GM19467 (cell line): ENCODE data around the gene PPDPF.
"Not testable (repeated sequence)": the region's sequence is repeated elsewhere in the genome, so short reads cannot be mapped to it uniquely, and the experiment has no call there.

Experiments
- ATAC-seq: cut with Tn5 transposase; IDR thresholded peaks from one replicate; pipeline ENCODE4 v1.9.1; 2021; ENCODE audit warnings: mild to moderate bottlenecking, moderate library complexity; ENCODE audit not compliant: unreplicated experiment

PPDPF gene

DNA sequence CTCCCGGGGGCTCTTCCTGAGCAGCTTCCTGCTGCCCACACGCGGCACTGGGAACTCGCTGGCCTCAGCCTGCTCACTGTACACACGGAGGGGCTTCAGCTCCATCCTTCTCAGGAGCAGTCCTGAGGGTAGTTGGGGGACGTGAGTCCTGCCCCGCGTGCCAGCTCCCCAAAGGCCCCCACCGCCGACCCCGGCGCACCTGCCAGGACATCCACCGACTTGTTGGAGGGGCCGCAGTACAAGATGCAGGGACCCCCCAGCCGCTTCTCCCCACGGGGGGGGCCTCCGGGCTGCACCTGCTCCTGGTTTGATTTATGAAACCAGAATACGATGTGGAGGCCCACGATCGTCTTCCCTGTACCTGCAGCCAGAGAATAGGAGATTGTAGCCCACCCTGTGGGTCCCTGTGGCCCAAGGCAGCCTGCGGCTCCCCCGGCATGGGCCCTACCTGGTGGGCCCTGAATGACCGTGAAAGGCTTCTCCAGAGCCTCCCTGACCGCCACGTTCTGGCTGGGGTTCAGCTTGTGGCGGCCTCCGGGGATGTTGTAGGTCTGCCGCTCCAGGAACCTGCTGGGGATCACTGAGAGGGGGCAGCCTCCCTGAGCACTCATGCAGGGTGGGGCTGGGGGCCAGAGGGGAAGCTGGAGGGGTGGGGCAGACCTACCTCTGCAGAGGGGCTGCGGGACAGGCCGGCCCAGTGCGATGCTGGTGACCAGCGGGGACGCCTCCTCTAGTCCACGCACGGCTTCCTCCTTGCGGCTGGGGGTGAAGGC, 41.2 kb downstream of the PPDPF start:
- ATAC-seq = no peak

DNA sequence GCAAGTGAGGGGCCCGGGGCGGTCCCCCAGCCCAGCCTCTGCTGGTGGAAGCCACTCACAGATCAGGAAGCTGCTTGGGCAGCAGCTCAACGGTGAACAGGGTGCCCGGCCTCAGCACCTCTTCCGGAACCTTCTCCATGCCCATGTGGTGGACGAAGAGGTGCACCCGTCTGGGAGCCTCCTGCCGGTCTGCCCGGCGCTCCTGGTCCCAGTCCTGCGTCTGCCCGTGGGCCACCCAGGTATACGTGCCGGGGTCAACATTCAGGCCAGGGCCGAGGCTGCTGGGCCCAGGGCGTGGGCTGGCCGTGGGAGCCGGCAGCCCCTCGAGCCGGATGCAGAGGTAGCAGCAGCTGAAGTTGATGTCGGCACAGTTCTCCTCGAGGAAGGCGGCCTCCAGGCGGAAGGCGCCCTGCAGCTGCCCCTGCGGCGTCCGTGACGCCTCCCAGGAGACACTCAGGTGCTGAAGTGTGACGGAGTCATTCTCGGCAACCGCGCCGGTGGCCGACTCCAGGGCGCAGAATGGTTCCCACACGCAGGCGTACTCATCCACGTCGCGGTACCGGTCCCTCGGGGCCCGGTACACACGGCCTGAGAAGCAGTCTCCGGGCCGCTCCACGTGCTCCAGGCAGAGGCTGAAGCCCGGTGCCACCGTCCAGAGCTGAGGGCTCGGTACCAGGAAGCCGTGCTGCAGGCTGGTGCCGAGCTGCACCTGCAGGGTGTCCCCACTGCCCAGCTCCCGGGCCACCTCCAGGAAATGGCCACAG, 42.1 kb downstream of the PPDPF start:
- no peak for ATAC-seq

DNA sequence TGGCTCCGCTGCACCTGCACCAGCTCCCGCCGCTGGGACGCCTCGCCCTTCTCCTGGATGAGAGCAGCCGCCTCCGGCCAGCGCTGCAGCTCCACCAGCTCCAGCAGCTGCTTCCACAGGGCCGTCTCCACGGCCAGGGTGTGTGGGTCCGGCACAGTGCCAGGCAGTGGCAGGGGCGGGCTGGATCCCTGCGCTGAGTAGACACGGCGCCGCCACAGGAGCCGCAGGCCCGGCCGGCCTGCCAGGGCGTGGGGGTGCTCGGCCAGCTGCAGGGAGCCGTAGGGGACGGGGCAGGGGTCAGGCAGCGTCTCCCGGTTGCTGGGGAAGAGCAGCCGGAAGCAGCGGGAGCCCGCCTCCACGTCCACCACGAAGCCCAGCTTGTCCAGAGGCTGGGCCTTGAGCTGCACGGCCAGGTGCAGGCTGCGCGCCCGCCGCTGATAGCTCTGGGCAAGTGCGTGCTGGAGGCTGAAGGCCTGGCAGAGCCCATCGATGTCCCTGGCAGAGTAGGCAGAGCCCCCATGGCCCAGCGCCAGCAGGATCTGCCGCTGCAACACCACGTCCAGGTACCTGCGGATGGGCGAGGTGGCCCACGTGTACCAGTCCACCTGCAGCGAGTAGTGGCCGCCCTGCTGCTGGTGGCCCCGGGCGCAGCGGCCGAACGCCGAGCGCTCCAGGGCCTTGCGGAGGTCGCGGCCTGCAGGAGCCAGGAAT, 42.8 kb downstream of the PPDPF start:
- no peak for ATAC-seq

DNA sequence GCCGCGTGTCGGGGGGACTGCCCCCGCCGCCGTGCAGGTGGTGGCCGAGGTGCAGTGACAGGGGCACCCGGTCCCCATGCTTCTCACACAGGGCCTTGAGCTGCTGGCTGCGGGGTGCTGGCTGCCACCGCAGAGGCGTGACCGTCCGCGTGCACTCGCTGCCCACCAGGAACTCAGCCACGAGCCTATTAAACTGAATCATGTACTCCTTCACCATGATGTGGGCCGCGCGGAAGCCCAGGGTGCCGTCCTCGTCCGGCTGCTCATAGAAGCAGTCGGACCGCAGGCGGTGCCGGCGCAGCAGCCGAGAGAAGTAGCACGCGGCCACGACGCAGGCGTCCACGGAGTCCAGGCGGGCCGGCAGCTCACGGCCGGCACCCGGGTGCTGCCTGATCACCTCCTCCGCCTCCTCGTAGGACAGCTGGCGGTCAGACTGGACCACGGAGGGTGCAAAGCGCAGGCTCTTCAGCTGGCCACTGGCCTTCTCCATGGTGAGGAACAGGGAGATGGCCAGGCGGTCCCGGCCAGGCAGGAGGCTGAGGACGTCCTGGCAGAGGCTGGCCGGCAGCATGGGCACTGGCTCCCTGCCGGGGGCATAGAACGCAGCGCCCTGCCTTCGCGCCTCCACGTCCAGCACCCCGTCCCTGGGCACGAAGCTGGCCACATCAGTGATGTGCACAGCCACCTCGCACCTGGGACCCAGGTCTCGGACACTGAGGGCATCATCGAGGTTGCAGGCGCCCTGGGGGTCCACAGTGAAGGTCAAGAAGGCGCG, 43.7 kb downstream of the PPDPF start:
- no peak for ATAC-seq

DNA sequence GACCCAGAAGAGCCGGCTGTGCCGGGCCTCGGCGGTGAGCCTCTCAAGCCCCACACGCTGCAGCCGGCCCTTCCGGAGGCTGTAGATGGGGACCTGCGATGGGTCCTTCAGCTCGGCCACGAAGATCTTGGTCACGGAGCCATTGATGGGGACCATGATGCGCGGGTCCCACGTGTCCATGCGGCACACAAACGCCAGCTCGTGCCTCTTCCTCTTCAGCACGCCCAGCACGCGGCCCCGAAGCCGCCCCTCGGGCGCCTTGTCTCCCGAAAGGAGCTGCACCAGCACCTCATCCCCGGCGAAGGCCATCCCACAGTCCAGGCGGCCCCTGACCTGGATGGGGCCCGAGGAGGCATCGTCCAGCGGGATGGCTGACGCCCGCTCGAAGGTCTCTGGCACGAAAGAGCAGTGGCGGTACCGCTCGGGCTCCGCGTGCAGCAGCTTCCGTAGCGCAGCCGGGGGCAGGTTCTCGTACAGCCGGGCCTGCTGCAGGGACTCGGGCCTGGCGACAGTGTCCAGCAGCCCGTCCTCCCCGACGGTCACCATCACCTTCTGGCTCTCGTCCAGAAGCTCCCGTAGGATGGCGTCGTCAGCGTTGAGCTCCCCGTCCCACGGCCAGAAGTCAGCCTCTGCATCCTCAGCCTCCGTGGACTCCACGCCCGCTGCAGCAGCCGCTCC, 44.6 kb downstream of the PPDPF start:
- no peak for ATAC-seq

DNA sequence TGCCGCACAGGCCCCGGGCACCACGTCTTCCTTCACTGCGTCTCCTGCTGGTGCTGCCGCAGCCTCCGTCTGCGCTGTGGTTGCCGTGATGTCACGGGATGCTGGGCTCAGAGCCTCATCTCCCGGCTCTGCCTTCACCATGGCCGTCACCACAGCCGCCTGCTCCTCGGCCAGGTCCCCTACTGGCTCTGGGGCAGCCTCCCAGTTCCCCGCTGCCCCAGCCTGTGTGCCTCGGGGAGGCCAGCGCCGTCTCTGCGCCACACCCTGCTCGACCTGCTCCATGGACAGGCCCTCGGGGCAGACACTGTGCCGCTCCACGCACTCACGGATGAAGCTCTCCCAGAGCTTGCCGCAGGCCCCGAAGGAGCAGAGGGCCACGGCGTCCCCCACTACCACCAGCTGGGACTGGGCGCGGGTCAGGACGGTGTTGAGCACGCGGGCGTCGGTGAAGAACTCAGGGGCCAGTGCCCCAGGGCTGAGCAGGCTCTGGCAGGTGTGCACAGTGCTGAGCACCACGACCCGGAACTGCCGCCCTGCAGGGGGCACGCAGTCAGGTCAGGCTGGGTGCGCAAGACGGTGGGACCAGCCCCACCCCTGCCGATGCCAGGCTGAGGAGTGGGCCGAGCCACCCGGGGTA, 45.3 kb downstream of the PPDPF start:
- no peak for ATAC-seq

DNA sequence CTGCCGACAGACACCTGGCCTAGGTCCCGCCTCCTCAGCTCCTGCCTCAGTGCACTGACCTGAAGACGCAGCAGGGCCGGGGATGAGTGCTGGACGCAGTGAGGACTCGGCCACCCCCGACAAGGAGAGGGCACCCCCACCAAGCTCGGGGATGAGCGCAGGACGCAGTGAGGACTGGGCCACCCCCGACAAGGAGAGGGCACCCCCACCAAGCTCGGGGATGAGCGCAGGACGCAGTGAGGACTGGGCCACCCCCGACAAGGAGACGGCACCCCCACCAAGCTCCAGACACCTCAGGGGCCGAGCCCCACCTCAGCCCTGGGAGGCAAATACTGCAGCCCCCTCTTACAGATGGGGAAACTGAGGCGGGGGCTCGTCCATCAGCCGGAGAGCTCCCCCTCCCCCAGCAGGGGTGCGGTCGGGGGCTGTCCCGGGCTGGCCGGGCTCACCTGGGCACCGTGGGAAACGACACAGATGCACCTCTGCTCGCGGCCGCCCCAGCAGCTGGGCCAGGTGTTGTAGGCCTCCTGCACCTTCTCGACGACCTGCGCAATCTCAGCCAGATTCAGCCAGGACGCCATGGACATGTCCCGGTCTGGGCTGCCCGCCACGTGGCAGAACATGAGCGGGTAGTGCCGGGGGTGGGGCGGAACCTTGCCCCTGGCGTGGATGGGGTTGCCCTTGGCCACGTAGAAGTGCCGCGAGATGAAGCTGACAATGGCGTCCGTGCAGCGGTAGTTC, 46.0 kb downstream of the PPDPF start:
- ATAC-seq = no peak

DNA sequence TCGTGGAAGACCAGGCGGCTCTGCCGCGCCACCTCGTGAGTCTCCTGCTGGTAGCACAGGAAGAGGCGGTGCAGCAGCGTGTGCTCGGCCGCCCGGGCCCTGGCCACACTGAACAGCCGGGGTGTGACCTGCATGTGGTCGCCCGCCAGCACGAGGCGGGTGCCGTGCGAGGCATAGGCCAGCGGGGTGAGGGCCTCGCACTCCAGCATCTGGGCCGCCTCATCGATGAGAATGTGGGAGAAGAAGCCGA, 46.5 kb downstream of the PPDPF start:
- ATAC-seq = no peak

DNA sequence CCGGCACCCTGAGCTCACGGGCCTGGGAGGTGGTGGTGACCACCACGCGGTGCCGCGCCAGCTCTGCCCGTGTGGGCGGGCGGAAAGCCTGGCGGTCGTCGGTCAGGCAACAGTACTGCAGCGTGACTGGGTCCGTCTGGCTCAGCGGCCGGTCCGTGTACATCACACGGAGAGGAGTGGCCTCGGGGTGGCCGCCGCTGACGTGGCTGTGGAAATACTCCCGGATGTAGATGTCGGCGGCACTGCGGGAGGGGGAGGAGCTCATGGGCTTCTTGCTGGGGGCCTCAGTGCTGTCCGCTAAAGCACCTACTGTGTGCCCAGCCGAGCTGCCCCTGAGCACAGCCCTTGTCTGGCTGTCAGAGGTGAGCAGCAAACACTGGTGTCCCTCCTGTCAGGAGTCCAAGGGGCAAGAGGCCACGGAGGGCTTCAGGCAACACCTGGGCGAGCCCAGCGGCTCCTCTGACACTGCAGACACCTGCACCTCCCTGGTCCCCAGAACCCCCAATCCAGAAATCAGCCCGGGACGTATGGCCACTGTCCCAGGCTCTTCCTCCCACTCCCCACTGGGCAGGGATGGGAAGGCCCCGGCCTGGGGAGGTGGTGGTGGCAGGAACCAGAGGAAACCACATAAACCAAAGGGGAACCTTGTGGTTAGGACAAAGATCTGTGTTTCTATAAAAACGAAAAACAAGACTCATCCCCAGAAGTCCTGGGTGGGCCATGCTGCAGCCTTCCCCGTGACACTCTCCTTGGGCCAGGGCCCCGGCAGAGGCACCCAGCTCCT, 47.0 kb downstream of the PPDPF start:
- ATAC-seq = peak; percentile 46

DNA sequence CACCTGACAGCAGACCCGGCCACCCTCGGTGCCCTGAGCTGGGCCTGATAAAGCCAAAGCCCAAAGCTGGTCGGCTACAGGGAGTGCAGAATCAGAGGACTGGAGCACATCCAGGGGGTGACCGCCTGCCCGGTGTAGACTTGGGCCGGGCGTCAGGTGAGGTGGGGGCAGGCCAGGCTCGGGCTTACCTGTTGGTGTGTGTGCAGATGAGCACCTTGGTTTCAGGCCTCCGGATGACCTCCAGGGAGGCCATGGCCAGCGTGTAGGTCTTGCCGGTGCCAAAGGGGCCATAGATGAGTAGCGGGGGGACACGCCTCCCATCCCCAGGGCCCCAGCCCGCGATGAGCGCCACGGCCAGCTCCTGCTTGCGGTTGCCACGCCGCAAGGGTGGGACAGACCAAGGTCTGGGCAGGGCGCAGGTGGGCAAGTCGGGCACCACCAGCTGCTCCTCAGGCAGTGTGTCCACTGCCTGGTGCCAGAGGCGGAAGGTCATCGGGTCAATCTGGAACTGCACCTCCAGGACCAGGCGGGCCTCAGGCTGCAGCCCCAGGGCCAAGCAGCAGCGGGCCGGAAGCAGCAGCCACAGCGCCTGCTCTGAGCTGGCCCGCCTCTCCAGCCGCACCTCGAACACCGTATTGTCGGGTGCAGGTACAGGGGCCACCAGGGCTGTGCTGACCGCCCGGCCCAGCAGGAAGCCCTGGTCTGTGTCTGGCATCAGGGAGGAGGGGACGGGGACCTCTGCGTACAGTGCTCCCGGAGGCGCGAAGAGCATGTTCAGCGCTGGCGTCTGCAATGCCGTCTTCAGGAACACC, 47.8 kb downstream of the PPDPF start:
- peak; percentile 13 for ATAC-seq

DNA sequence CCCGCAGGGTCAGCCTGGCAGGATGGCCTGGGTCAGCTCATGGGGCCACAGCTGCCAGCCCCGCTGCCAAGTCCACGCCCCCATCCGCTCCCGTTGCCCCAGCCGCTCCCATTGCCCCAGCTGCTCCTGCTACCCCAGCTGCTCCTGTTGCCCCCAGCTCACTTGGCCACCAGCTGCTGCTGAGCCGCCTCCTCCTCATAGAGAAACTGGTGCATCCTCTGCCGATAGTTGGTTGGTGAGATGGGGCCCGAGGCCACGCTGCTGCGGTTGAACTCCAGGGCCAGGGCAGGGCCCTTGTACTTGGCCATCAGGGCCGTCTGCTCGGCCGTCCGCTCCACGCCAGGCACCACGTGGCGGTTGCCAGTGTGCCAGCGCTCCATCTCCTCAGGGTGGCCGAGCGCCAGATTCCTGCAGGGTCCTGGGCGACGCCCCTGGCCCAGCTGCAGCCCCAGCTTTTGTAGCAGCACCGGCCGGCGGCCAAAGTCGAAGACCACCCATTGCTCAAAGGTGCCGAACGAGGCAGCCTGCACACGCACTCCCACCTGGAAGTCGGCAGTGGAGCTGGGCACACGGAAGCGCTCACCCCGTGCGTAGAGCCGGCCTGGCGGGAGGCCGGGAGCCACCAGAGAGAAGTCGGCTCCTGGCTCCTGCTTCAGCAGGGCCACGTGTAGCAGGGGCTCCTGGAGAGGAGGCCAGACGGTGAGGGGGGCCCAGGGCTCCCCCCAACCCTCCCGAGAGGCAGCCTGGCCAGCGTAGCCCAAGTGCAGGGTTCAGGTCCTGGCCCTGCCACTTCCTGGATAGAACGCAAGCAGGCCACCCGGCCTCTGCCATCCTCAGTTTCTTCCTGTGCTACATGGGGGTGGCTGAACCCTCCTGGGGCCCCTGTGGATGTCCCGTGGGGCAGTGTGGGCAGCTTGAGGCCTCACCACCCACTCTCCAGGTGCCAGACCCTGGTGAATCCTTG, 48.7 kb downstream of the PPDPF start:
- ATAC-seq = no peak

DNA sequence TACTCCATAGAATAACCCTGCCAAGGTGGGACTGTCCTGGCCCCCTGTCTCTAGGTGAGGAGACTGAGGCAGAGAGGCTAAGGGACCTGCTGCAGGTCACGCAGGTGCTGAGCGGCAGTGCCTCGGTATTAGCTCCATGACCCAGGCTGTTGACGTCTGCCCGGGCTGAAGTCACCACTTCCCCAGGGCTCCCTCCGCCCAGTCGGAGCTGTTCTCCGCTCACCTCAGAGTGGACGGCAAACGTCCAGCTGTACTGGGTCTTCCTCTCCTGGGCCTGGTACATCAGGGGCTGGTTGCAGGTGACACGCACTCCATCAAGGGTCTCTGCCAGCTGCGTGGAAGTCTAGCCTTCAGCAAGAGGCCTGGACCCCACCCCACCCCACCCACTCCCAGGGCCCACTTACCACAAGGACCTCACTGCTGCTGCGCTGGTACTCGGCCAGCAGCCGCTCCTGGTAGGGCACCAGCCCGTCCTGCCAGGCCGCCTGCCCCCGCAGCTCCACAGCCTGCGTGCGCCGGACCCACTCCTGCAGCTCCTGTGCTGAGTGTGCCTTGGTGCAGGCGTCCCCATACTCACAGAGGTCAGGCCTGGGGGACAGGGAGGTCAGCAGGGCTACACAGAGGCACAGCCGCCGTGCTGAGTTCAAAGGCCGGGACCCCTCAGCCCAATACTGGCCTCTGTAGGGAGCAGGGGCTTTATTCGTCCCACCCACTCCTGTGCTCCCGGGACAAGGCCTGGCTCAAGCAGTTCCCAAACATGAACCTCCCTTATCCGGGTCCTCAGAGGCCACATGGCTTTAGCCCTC, 49.9 kb downstream of the PPDPF start:
- no peak for ATAC-seq

DNA sequence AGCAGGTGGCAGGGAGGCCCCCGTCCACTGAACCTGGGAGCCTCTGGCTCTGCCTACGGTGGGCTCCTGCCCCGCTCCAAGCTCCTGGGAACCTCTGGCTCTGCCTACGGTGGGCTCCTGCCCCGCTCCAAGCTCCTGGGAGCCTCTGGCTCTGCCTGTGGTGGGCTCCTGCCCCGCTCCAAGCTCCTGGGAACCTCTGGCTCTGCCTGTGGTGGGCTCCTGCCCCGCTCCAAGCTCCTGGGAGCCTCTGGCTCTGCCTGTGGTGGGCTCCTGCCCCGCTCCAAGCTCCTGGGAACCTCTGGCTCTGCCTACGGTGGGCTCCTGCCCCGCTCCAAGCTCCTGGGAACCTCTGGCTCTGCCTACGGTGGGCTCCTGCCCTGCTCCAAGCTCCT, 50.5 kb downstream of the PPDPF start:
- ATAC-seq = not testable (repeated sequence)
